Gastrocnemius medialis (tissue), 4 donors: Measurements from ENCODE around the gene C11orf65.

Source experiments
- CTCF ChIP-seq, 5 experiments: fragments of 450-650 bp in 3 of 5; fragments of 200-600 bp in 2 of 5; sonication (generic) in 2 of 5; IDR thresholded peaks in 4 of 5; conservative IDR thresholded peaks in 1 of 5; 1 replicate in 4 of 5; 2 replicates in 1 of 5; pipeline ENCODE4 v1.5.1; 2016 to 2019; ENCODE audit warnings: antibody characterized with exemption in 5 of 5, mild to moderate bottlenecking in 3 of 5, moderate library complexity in 3 of 5
- POLR2A ChIP-seq, 2 donors: fragments of 450-650 bp; IDR thresholded peaks; one replicate each; pipeline ENCODE4 v1.6.1; 2017; ENCODE audit warnings: antibody characterized with exemption in 2 of 2, mild to moderate bottlenecking in 2 of 2, moderate library complexity in 2 of 2

- TF ChIP-seq CTCF (IDR thresholded peaks at IDR 0.05 in 4 of 5, conservative IDR thresholded peaks at IDR 0.05 in 1 of 5) (no peak), POLR2A (IDR thresholded peaks at IDR 0.05) (no peak)
Observed at GRCh38 chr11:108351468-108351867, 115.9 kb downstream of the C11orf65 start.
